CD4-positive, alpha-beta T cell treated with Interleukin-4 for 1 hour (primary cell): ENCODE data around the gene PCDHGB5.
"Not testable (repeated sequence)": the region's sequence is repeated elsewhere in the genome, so short reads cannot be mapped to it uniquely, and the experiment has no call there.

Experiments
- DNase-seq, 2 donors: peaks; one replicate each; pipeline ENCODE4 v3.0.0-alpha.2; 2020 to 2022

PCDHGB5 gene

DNA sequence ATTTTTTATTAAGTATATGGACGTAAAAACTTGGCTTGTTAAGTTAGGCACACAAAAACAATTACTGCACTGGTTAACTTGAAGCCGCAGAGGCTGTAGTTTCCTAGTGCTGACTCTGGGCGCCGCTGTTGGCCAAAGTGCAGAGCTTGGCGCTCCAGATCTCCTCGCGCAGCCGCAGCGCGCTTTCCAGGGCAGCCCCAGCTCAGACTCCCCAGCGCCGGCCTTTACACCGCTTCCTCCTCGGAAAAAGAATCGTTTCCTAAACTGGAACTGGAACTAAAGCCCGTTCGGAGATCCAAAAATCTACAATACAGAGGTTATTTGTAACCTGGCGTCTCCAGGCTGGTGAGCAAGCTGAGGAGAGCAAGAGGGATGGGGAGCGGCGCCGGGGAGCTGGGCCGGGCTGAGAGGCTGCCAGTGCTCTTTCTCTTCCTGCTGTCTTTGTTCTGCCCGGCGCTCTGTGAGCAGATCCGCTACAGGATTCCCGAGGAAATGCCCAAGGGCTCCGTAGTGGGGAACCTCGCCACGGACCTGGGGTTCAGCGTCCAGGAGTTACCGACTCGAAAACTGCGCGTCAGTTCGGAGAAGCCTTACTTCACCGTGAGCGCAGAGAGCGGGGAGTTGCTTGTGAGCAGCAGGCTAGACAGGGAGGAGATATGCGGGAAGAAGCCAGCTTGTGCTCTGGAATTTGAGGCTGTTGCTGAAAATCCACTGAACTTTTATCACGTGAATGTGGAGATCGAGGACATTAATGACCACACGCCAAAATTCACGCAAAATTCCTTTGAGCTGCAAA is at the start of gene PCDHGB5:
Gene PCDHGB5, plus strand, starts transcription at position 192 of the 796 bp plus-strand sequence. Its CDS starts 181 bp downstream, at position 373.
- DNase-seq: peak; percentile 39 to 41

DNA sequence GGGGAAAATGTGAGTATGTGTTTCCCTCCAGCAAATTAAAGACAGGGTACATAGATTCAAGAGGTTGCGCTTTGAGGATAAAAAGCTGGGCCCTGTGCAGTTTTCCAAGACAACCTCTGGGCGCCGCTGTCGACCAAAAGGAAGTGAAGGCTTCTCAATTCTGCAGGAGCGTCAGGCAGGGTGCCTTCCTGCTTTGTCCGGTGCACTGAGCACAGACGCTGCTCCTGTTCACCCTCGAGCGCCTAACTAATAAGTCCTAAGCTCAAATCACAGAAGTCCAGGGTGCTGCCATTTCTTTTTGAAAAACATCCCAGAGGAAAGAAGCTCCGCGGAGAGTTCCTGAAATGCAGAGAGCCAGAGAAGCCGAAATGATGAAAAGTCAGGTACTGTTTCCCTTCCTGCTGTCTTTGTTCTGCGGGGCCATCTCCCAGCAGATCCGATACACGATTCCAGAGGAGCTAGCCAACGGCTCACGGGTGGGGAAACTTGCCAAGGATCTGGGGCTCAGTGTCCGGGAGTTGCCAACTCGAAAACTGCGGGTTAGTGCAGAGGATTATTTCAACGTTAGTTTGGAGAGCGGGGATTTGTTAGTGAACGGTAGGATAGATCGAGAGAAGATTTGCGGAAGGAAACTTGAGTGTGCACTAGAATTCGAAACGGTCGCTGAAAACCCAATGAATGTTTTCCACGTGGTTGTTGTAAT is 47.7 kb upstream of the PCDHGB5 start, which contains the start of gene PCDHGB1:
Gene PCDHGB1, plus strand, starts transcription at position 183 of the 703 bp plus-strand sequence. Its CDS starts 162 bp downstream, at position 345.
- DNase-seq: peak in 1 of 2 donors; percentile 43

DNA sequence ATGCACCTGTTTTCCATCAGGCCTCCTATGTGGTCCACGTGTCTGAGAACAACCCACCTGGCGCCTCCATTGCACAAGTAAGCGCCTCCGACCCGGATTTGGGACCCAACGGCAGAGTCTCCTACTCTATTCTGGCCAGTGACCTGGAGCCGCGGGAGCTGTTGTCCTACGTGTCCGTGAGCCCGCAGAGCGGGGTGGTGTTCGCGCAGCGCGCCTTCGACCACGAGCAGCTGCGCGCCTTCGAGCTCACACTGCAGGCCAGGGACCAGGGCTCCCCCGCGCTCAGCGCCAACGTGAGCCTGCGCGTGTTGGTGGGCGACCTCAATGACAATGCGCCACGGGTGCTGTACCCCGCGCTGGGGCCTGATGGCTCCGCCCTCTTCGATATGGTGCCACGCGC is 46.2 kb upstream of the PCDHGB5 start:
- DNase-seq: no peak

DNA sequence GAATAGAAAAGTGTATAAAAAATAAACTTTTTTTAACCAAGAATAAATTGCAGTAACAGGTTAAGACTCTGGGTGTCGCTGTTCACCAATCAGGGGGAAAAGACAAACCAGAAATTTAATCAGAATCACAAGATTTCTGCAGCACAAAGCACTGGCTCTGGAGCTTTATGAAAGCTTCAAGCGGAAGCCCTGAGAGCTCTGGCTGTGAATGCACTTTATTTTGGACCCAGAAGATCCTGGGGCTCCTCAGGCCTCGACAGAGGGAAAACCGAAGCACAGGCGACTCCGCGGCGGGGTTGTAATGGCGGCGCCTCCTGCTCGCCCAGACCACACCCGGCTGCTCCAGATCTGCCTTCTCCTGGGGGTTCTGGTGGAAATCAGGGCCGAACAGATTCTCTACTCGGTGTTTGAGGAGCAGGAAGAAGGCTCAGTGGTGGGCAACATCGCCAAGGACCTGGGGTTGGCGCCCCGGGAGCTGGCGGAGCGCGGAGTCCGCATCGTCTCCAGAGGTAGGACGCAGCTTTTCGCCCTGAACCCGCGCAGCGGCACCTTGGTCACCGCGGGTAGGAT is 42.8 kb upstream of the PCDHGB5 start, which contains the start of gene PCDHGA4:
Gene PCDHGA4, plus strand, starts transcription at position 122 of the 570 bp plus-strand sequence. Its CDS starts 87 bp downstream, at position 209.
- DNase-seq: peak in 1 of 2 donors; percentile 19

DNA sequence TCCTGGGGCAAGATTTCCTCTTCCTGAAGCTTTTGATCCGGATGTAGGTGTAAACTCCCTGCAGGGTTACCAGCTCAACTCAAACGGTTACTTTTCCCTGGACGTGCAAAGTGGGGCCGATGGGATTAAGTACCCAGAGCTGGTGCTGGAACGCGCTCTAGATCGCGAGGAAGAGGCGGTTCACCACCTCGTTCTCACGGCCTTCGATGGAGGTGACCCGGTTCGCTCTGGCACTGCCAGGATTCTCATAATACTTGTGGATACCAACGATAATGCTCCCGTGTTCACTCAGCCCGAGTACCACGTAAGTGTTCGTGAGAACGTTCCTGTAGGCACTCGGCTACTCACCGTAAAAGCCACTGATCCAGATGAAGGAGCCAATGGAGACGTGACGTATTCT is 42.1 kb upstream of the PCDHGB5 start:
- DNase-seq: no peak

DNA sequence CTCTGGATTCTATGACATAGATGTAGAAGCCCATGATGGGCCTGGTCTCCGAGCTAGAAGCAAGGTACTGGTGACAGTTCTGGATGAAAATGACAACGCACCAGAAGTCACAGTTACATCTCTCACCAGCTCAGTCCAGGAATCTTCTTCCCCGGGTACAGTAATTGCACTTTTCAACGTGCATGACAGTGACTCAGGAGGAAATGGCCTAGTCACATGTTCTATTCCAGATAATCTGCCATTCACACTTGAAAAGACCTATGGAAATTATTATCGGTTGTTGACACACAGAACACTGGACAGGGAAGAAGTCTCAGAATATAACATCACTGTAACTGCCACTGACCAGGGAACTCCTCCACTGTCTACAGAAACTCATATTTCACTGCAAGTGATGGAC is 41.6 kb upstream of the PCDHGB5 start:
- DNase-seq: no peak

DNA sequence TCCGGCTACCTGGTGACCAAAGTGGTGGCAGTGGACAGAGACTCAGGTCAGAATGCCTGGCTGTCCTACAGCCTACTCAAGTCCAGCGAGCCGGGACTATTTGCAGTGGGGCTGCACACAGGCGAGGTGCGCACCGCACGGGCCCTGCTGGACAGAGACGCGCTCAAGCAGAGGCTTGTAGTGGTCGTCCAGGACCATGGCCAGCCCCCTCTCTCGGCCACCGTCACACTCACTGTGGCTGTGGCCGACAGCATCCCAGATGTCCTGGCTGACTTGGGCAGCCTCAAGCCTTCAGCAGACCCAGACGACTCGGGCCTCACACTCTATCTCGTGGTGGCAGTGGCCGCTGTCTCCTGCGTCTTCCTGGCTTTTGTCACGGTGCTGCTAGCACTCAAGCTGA is 40.8 kb upstream of the PCDHGB5 start:
- no peak for DNase-seq

DNA sequence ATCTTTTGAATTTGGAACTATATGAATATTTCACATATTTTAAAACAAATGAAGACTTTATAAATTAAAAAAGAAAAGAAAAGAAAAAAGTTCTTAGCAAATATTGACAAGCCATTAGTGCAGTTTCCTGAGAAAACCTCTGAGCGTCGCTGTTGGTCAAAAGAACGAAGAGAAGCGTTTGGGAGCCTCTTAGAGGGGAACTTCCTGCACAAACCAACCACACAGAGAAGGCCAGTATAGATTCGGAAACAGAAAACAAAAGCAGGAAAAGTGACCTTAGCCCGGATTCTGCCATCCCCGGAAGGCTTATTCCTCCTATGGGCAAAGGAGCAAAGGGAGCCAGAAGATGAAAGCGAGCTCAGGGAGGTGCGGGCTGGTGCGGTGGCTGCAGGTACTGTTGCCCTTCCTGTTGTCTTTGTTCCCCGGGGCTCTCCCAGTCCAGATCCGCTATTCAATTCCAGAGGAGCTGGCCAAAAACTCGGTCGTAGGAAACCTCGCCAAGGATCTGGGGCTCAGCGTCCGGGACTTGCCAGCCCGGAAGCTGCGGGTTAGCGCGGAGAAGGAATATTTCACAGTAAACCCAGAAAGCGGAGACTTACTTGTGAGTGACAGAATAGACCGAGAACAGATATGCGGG is 37.8 kb upstream of the PCDHGB5 start, which contains the start of gene PCDHGB2:
Gene PCDHGB2, plus strand, starts transcription at position 205 of the 637 bp plus-strand sequence. Its CDS starts 142 bp downstream, at position 347.
- DNase-seq: peak in 1 of 2 donors; percentile 49

DNA sequence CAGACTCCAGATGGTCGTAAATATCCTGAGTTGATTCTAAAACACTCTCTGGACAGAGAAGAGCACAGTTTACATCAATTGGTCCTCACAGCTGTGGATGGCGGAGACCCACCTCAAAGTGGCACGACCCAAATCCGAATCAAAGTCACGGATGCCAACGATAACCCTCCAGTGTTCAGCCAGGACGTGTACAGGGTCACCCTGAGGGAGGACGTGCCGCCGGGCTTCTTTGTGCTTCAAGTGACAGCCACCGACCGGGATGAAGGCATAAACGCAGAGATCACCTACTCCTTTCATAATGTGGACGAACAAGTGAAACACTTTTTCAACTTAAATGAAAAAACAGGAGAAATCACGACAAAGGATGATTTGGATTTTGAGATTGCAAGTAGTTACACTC is 37.1 kb upstream of the PCDHGB5 start:
- DNase-seq: no peak

DNA sequence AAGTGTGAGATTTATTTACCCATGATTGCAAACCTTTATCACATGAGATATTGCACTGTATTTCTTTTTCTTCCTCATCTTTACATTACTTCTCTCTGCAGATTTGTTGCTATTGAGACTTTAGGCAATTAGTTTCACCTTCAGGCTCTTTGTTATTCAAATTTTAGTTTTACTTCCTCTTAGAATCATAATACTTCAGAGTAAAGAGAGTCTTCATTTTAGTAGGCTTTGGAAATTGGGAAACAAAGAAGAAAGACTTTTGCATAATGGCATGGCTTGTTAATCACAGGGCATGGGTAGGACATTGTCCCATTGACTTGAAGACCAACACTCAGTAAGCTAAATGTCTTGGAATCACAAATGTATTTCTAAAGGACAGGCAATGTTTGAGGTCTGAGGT is 35.0 kb upstream of the PCDHGB5 start:
- DNase-seq: no peak

DNA sequence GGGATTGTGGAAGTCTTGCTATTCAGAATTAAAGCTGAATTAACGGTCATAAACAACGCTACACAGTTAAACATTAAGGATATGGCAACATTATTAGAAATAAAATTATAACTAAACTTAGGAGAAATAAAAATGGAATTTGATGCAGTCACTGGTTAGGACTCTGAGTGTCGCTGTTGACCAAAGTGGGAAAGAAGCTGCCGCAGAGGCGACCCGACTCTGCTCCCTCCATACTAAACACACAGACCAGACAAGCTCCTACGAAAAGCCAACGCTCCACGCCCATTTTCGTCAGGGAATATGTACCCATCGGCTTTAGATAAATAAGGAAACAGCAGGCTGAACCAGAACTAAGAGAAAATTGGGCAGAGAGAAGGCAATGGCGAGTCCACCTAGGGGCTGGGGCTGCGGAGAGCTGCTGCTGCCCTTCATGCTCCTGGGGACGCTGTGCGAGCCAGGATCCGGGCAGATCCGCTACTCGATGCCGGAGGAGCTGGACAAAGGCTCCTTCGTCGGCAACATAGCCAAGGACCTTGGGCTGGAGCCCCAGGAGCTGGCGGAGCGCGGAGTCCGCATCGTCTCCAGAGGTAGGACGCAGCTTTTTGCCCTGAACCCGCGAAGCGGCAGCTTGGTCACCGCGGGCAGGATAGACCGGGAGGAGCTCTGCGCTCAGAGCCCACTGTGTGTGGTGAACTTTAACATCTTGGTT is 33.6 kb upstream of the PCDHGB5 start, which contains the start of gene PCDHGA5:
Gene PCDHGA5, plus strand, starts transcription at position 211 of the 709 bp plus-strand sequence. Its CDS starts 169 bp downstream, at position 380.
- no peak for DNase-seq

DNA sequence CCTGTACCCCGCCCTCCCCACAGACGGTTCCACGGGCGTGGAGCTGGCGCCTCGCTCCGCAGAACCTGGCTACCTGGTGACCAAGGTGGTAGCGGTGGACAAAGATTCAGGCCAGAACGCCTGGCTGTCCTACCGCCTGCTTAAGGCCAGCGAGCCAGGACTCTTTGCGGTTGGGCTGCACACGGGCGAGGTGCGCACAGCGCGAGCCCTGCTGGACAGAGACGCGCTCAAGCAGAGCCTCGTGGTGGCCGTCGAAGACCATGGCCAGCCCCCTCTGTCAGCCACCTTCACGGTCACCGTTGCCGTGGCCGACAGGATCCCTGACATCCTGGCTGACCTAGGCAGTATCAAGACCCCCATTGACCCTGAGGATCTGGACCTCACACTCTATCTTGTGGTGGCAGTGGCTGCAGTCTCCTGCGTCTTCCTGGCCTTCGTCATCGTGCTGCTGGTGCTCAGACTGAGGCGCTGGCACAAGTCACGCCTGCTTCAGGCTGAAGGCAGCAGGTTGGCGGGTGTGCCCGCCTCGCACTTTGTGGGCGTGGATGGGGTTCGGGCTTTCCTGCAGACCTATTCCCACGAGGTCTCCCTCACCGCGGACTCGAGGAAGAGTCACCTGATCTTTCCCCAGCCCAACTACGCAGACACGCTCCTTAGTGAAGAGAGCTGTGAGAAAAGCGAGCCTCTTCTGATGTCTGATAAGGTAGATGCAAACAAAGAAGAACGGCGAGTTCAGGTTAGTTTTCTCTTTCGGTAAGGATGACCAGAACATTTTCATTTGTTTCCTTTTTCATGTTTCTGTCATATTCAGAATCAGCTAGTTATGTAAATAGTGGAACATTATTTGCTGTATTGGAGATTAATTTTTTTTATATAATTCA is 31.5 kb upstream of the PCDHGB5 start:
- DNase-seq: no peak

DNA sequence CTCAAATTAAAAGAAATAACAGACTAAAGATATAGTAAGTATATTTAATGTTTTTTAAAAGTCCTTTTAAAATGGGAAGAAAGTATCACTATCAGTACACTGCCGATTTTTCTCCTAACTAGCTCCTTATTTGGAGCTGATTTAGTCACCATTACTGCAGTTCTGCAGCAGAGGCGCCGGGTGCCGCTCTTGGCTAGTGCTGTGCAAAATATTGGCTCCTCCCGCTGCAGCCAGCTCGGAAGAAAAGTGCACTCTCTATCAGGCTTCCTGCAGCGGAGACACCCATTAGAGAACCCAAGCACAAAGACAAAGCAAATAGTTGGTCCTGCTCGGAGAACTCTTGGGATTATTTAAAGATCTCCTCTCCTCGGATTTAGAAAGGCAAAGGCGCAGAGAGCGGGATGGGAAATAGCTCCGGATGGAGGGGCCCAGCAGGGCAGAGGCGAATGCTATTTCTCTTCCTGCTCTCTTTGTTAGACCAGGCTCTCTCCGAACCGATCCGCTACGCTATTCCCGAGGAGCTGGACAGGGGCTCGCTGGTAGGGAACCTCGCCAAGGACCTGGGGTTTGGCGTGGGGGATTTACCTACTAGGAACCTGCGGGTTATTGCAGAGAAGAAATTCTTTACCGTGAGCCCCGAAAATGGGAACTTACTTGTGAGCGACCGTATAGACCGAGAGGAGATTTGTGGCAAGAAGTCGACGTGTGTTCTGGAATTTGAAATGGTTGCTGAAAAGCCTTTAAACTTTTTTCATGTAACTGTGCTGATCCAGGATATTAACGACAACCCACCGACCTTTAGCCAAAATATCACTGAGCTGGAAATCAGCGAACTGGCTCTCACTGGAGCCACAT is 27.5 kb upstream of the PCDHGB5 start, which contains the start of gene PCDHGB3:
Gene PCDHGB3, plus strand, starts transcription at position 249 of the 855 bp plus-strand sequence. Its CDS starts 153 bp downstream, at position 402.
- peak in 1 of 2 donors; percentile 47 for DNase-seq

DNA sequence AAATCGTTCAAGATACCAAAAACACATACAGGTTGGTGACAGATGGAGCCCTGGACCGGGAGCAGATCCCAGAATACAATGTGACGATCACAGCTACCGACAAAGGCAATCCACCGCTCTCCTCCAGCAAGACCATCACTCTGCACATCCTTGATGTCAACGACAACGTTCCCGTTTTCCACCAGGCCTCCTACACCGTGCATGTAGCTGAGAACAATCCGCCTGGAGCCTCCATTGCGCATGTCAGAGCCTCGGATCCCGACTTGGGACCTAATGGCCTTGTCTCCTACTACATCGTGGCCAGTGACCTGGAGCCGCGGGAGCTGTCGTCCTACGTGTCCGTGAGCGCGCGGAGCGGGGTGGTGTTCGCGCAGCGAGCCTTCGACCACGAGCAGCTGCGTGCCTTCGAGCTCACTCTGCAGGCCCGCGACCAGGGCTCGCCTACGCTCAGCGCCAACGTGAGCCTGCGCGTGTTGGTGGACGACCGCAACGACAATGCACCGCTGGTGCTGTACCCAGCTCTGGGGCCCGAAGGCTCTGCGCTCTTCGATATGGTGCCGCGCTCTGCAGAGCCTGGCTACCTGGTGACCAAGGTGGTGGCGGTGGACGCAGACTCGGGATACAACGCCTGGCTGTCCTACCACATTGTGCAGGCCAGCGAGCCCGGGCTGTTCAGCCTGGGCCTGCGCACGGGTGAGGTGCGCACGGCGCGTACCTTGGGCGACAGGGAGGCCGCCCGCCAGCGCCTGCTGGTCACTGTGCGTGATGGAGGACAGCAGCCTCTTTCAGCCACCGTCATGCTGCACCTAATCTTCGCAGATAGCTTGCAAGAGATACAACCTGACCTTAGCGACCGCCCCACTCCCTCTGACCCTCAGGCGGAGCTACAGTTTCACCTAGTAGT is 25.9 kb upstream of the PCDHGB5 start:
- DNase-seq: no peak

DNA sequence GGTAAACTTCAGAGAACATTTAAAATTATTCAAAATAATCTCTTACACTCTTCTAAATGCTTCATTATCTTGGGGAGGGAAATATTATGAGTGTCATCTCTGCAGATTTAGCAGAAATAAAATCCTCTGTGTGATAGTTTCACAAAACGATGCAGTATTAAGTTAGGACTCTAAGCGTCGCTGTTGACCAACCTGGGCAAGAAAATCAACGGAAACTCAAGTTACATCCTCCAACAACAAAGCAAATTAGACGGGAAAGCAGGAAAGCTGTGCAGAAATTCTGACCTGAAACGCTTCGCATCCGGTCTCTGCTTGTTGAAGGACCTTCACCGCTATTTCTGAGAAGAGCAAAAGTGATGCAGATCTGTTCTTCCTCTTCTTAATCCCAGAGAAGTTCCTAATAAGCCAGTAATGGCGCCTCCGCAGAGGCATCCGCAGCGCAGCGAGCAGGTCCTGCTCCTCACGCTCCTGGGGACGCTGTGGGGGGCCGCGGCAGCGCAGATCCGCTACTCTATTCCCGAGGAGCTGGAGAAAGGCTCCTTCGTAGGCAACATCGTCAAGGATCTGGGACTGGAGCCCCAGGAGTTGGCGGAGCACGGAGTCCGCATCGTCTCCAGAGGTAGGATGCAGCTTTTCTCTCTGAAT is 24.0 kb upstream of the PCDHGB5 start, which contains the start of gene PCDHGA6:
Gene PCDHGA6, plus strand, starts transcription at position 219 of the 645 bp plus-strand sequence. Its CDS starts 193 bp downstream, at position 412.
- DNase-seq: no peak

DNA sequence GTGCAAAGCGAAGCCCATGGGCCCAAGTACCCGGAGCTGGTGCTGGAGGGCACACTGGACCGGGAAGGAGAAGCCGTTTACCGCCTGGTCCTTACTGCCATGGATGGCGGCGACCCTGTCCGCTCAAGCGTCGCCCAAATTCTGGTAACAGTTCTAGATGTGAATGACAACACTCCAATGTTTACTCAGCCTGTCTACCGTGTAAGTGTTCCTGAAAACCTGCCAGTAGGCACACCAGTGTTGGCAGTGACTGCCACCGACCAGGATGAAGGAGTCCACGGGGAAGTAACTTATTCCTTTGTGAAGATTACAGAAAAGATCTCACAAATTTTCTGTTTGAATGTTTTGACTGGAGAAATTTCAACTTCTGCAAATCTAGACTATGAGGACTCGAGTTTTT is 23.1 kb upstream of the PCDHGB5 start:
- no peak for DNase-seq

DNA sequence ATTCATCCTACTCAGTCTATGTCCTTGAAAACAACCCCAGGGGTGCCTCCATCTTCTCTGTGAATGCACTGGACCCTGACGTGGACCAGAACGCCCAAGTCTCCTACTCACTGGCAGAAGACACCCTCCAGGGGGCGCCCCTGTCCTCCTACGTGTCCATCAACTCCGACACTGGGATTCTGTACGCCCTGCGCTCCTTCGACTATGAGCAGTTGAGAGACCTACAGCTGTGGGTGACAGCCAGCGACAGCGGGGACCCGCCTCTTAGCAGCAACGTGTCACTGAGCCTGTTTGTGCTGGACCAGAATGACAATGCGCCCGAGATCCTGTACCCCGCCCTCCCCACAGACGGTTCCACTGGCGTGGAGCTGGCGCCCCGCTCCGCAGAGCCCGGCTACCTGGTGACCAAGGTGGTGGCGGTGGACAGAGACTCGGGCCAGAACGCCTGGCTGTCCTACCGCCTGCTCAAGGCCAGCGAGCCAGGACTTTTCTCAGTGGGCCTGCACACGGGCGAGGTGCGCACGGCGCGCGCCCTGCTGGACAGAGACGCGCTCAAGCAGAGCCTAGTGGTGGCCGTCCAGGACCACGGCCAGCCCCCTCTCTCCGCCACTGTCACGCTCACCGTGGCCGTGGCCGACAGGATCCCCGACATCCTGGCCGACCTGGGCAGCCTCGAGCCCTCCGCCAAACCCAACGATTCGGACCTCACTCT is 22.1 kb upstream of the PCDHGB5 start:
- not testable (repeated sequence) for DNase-seq
